ENCODE data around the gene SUGCT. TPM values are rescaled to one million over a fixed set of nuclear protein-coding genes. Genes with fewer than 3 reads are reported as not detected.
"Not testable (repeated sequence)": the region's sequence is repeated elsewhere in the genome, so short reads cannot be mapped to it uniquely, and the experiment has no call there.

SUGCT gene
- total RNA-seq, 1 donor from 2014 or later = 9.8 TPM

- intact Hi-C loops (cut with DNase I) = no loop called here
- Histone ChIP-seq H3K4me1 (no peaks in the 10 kb centered on the region), H3K36me3 (no peaks in the 10 kb centered on the region), H3K4me3 (no peak overlapping the region), H3K9me3 (no peaks in the 10 kb centered on the region), H3K27ac (no peak overlapping the region), H3K27me3 (no peaks in the 10 kb centered on the region)
- no peak for DNase-seq (ENCODE audit: low spot score in 2 of 2)
- TF ChIP-seq CTCF (IDR thresholded peaks at IDR 0.05) = no peak
These were observed 12.8 kb downstream of the SUGCT start for GRCh38 chr7:40147371-40148246.

GRCh38 chr7:40148247-40148580, 13.4 kb downstream of the SUGCT start:
- H3K4me3 ChIP-seq; H3K9me3 ChIP-seq; H3K4me1 ChIP-seq; H3K36me3 ChIP-seq; H3K27me3 ChIP-seq; DNase-seq (ENCODE audit: low spot score in 2 of 2); H3K27ac ChIP-seq; intact Hi-C loops (cut with DNase I): not testable (repeated sequence)

- Histone ChIP-seq H3K36me3 (no peaks in the 10 kb centered on the region), H3K27me3 (no peaks in the 10 kb centered on the region), H3K27ac (no peak overlapping the region), H3K4me3 (no peak overlapping the region), H3K4me1 (no peaks in the 10 kb centered on the region), H3K9me3 (no peaks in the 10 kb centered on the region)
- intact Hi-C loops (cut with DNase I) = no loop called here
- no peak for TF ChIP-seq CTCF (IDR thresholded peaks at IDR 0.05)
- DNase-seq (ENCODE audit: low spot score in 2 of 2) = no peak
These were observed 13.9 kb downstream of the SUGCT start for GRCh38 chr7:40148671-40149070.

GRCh38 chr7:40151504-40151903, 16.7 kb downstream of the SUGCT start:
- Histone ChIP-seq H3K27me3 (no peaks in the 10 kb centered on the region), H3K4me3 (no peak overlapping the region), H3K27ac (no peak overlapping the region), H3K4me1 (no peaks in the 10 kb centered on the region), H3K36me3 (no peaks in the 10 kb centered on the region), H3K9me3 (no peaks in the 10 kb centered on the region)
- no peak for TF ChIP-seq CTCF (IDR thresholded peaks at IDR 0.05)
- intact Hi-C loops (cut with DNase I) = no loop called here
- no peak for DNase-seq (ENCODE audit: low spot score in 2 of 2)

- H3K9me3 ChIP-seq = no peaks in the 10 kb centered on the region
- no peak for DNase-seq (ENCODE audit: low spot score in 2 of 2)
- H3K4me1 ChIP-seq = no peaks in the 10 kb centered on the region
- H3K27ac ChIP-seq = no peak overlapping the region
- TF ChIP-seq CTCF (IDR thresholded peaks at IDR 0.05) = no peak
- no peaks in the 10 kb centered on the region for H3K27me3 ChIP-seq
- no peaks in the 10 kb centered on the region for H3K36me3 ChIP-seq
- no peak overlapping the region for H3K4me3 ChIP-seq
- intact Hi-C loops (cut with DNase I) = no loop called here
These were observed 22.2 kb downstream of the SUGCT start for GRCh38 chr7:40156988-40157387.

GRCh38 chr7:40162516-40162915, 27.7 kb downstream of the SUGCT start:
- H3K27me3 ChIP-seq = no peaks in the 10 kb centered on the region
- H3K4me1 ChIP-seq = no peaks in the 10 kb centered on the region
- H3K27ac ChIP-seq = no peak overlapping the region
- no peak for TF ChIP-seq CTCF (IDR thresholded peaks at IDR 0.05)
- intact Hi-C loops (cut with DNase I) = no loop called here
- no peak for DNase-seq (ENCODE audit: low spot score in 2 of 2)
- no peaks in the 10 kb centered on the region for H3K36me3 ChIP-seq
- no peak overlapping the region for H3K4me3 ChIP-seq
- H3K9me3 ChIP-seq = no peaks in the 10 kb centered on the region
